NCI-H1930 (cell line): ENCODE data around the gene GARIN5B.
"Not testable (repeated sequence)": the region's sequence is repeated elsewhere in the genome, so short reads cannot be mapped to it uniquely, and the experiment has no call there.

Source experiments
- DNase-seq, 2 experiments: peaks; one replicate each; lab custom pipeline; 2025; lab: John Stamatoyannopoulos, UW

GARIN5B gene

GRCh38 chr19:55362990-55363716, at the start of gene GARIN5B:
Gene GARIN5B (minus strand): TSS chr19:55363260. CDS start chr19:55363066, 194 bp downstream.
- no peak for DNase-seq

DNA sequence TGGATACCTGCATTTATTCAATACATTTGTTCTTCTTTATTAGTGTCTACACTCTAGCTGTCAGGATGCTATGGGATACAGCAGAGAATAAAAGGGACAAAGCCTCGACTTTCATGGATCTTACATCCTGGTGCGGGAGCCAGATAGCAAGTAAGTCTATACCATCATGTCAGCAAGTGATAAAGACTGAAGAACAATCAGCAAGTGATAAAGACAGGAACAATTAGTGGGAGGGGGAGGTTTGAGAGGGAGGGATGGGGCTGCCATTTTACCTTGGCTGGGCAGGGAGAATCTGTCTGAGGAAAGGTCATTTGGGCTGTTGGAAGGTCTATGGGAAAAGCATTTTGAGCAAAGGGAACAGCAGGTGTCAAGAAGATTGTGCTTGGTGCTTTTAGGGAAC, 47.1 kb upstream of the GARIN5B start:
- DNase-seq: no peak

DNA sequence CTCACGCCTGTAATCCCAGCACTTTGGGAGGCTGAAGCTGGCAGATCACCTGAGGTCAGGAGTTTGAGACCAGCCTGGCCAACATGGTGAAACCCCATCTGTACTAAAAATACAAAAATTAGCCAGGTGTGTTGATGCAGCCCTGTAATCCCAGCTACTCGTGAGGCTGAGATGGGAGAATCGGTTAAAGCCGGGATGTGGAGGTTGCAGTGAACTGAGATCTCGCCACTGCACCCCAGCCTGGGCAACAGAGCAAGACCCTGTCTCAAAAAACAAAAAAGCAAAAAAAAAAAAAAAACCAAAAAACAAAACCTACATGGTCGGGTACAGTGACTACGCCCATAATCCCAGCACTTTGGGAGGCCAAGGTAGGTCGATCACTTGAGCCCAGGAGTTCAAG, 46.1 kb upstream of the GARIN5B start:
- DNase-seq: not testable (repeated sequence)

- DNase-seq: no peak
Measured at GRCh38 chr19:55408533-55408872, 45.4 kb upstream of the GARIN5B start.

- DNase-seq: peak; percentile 100
Measured at GRCh38 chr19:55407800-55408532, 44.9 kb upstream of the GARIN5B start.

GRCh38 chr19:55407550-55407799, 44.4 kb upstream of the GARIN5B start, which contains the start of gene UBE2S:
Gene UBE2S (minus strand): TSS chr19:55407788. CDS start chr19:55407589, 199 bp downstream.
- not testable (repeated sequence) for DNase-seq

- no peak for DNase-seq
Measured at GRCh38 chr19:55406826-55407549, 43.9 kb upstream of the GARIN5B start.

DNA sequence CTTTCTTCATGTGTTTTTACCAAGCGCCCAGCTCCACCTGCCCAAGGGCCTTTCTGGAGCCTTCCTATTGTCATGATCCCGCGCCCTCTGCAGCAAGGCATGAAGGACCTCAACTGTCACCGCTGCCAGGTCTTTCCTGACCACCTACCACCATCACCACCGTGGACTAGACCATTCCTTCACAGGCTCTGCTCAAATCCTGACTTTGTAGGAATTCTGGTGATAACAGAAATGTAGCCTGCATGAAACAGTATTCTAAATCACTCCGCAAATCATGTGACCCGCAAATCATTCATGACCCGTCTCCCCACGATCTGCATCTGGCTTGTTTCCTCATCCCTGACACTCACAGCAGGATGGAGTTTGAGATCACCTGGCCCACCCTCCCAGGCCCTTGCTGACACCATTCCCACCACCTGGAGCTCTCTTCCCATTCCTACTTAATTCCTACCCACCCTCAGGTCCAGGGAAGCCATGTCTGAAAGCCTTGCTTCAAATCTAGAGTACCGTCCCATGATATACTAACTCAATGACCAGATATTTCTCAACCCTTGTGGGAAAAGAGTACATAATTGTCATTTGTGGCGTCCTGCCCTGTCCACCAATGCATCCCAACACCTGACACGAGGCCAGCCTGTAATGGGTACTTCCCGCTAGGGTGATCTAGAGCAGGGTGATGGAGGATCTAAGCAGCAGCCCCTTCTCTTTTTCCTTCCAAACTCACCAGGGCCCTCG, 43.2 kb upstream of the GARIN5B start:
- DNase-seq: no peak

DNA sequence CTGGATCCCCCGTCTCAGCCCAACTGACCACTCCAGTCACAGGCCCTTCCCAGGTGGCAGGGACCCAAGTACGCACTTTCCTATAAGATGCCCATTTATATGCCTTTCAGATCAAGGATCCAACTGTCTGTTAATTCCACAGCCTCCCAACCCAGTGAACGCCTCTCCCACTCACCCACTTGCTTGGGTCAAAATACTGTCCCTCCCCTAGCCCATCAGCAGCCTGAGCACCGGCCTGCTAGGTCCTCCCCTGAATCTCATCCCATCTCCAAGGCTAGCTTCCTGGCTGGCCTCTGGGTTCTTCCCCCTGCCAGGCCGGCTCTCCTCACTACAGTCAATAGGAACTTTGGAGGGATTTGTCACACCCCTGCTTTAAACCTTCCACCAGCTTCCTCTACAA, 42.6 kb upstream of the GARIN5B start:
- DNase-seq: no peak

DNA sequence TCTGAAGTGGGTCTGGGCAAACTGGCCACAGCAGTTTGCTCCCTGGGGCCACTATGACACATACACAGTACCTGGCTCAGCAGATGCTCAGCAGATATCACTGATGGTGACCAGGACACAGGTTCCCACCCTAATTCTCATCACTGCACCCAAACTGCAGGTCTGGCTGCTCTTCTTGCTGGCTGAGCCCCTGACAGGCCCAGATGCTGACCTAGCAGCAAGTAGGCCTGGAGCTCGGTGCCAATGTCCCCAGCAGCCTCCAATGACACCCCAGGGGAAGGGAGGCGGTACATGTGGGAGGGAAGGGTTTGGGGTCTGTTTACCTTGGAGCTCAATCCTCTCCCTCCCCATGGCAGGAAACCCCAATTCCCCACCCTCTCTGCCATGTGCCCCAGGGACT, 39.4 kb upstream of the GARIN5B start:
- no peak for DNase-seq

- not testable (repeated sequence) for DNase-seq
Measured at GRCh38 chr19:55401390-55401789, 38.3 kb upstream of the GARIN5B start.

DNA sequence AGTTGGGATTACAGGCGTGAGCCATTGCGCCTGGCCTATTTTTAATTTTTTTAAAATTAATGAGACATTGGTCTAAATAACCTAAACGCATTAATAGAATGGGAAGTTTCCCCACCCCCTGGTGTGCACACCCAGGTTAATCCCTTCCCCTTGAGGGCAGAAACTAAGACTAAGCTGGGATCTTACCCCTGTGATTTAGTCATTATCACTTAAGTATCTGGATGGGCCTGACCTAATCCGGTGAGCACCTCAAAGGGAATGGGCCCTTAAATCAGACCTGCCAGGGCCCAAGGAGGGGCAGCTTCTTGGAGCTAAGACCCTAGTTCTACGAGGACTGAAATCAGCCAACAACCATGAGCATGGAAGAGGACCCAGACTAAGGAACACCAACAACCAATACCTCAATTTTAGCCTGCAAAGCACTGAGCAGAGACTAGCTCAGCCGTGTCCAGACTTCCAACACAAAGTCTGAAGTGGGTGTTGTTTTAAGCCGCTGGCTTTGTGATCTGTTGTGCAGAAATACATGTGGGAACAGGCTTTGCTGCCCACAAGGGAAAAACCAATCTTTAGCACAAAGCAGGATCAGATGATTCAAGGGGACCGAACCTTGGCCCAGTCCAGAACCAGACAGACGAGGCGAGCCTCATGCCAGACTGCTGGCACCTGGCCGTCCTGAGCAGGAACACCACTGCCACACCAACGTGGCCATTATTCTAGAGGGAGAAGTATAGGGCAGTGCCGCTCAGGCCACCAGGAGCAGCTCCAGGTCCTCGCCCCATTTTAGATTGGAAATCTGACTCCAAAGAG, 37.4 kb upstream of the GARIN5B start:
- no peak for DNase-seq

DNA sequence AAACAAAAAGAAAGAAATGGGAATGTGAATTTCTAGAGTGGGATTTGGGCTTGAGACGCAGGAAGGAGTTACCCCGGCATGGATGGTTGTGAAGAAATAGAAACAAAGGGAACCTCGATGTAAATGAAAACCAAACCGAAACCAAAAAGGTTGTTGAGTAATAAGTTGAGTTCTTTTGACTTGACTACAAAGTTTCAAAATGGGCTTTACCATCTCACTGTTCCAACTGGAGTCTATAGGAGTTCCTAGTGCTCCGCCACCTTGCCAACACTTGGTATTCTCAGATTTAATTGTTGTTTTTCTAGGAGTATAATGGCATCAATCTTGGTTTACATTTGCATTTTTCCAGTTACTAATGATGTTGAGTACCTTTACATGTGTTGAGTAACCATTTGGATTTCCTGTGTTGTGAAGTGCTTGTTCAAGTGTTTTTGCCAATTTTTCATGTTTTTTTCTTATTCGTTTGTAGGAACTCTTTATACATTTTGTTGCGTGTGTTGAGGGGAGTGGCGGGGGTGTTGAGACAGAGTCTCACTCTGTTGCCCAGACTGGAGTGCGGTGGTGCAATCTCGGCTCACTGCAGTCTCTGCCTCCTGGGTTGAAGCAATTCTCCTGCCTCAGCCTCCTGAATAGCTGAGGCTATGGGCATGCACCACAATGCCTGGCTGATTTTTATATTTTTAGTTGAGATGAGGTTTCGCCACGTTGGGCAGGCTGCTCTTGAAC, 35.3 kb upstream of the GARIN5B start:
- DNase-seq: no peak

DNA sequence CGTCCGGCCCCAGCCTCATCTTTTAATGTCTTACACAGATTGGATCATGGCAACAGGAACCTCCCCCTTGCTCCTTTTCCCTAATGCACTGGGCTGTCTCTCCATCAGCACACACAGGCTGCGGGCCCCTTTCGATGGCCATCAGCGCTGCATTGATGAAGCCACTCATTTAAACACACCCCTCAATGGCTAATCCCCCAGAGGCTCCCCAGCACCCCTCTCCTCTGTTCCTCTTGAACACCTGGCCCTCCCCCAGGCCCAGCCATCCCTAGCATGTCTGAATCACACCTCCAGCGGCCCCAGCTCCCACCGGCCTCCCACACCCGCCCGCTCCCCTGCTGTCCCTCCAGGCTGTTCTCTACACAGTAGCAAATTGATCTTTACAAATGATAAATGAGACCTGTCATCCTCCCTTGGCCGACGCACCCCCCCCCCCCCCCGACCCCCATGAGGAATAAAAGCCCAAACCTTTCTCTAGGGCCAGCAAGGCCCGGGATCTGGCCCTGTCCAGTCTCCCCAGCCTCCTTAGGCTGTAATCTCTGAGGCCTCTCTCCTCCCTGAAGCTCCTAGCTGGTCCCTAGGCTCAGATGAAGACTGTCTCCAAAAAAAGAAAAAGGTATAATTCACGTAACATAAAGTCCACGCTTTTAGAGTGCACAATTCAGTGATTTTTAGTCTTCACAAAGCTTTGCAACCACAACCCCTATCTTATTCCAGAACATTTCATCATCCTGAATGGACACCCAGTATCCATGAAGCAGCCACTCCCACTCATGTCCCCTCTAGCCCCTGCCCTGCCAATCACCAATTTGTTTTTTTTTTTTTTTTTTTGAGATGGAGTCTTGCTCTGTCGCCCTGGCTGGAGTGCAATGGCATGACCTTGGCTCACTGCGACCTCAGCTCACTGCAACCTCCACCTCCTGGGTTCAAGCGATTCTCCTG, 30.0 kb upstream of the GARIN5B start:
- no peak for DNase-seq

DNA sequence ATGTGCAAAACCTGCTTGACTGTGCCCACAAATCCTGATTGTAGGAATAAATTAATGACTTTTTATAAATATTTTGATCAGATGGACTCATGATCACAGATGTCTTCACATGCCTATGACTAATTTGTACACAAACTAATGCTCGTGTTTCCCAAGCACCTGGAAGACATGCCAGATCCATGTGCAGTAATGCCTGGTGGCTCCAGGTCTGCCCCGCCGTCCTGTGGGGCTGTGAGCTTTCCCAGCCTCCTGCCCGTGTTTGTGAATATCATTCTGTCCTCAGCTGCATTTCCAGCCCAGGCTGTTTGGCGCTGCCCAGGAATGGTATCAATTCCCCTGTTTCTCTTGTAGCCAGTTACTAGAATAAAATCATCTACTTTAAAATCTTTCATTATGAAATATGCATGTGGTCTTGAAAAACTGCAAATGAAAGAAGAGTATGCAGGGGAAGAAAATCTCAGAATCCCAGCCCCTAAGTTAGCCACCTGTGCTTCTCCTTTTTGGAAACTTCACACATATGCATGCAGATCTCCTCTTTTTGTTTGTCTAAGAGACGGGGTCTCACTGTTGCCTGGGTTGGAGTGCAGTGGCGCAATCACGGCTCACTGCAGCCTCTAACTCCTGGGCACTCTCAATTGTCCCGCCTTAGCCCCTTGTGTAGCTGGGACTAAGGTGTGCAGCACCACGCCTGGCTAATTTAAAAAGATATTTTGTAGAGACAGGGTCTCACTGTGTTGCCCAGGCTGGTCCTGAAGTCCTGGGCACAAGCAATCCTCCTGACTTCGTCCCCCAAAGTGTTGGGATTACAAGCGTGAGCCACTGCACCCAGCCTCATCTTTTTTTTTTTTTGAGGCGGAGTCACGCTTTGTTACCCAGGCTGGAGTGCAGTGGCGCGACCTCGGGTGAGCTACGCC, 28.9 kb upstream of the GARIN5B start:
- no peak for DNase-seq

- DNase-seq: no peak
Measured at GRCh38 chr19:55391191-55391670, 28.2 kb upstream of the GARIN5B start.

- no peak for DNase-seq
Measured at GRCh38 chr19:55390461-55390880, 27.4 kb upstream of the GARIN5B start.
